Neural cell (in vitro differentiated cells): ENCODE results near the gene EXOC6B. TPM values are rescaled to one million over a fixed set of nuclear protein-coding genes. Genes with fewer than 3 reads are reported as not detected.
A peak's percentile ranks its signal among the peaks of the same experiment; 100 is the strongest.

ENCODE experiments used
- H2AFZ ChIP-seq: fragments of 200-600, 300-800 bp; sonication (generic), shearing (Covaris generic); 2 replicates; pipeline ENCODE4 v1.6.0; 2014; ENCODE audit warnings: low read depth, mild to moderate bottlenecking, antibody characterized with exemption, low read length, moderate library complexity
- H3F3A ChIP-seq: fragments of 200-600 bp; shearing (Covaris generic); 2 replicates; pipeline ENCODE4 v1.6.1; 2016; ENCODE audit warnings: mild to moderate bottlenecking, moderate library complexity, mixed read lengths, antibody characterized with exemption, low read length; ENCODE audit not compliant: insufficient read depth, poor library complexity, severe bottlenecking
- H3K27ac ChIP-seq: fragments of 200-600, 300-800 bp; sonication (generic), shearing (Covaris generic); 2 replicates; pipeline ENCODE4 v1.5.1; 2014; ENCODE audit warnings: mild to moderate bottlenecking, low read length, moderate library complexity
- H3K27me3 ChIP-seq: fragments of 300-800, 200-600 bp; sonication (generic), shearing (Covaris generic); 2 replicates; pipeline ENCODE4 v1.6.0; 2014; ENCODE audit warnings: mild to moderate bottlenecking, low read depth, low read length, moderate library complexity; ENCODE audit not compliant: insufficient read depth
- H3K36me3 ChIP-seq: fragments of 300-800, 200-600 bp; sonication (generic), shearing (Covaris generic); 2 replicates; pipeline ENCODE4 v1.5.1; 2014; ENCODE audit warnings: mild to moderate bottlenecking, antibody characterized with exemption, low read length, moderate library complexity; ENCODE audit not compliant: insufficient read depth
- H3K4me2 ChIP-seq: fragments of 300-800, 200-600 bp; sonication (generic), shearing (Covaris generic); 2 replicates; pipeline ENCODE4 v1.6.0; 2014; ENCODE audit warnings: mild to moderate bottlenecking, low read length
- H3K4me3 ChIP-seq: fragments of 300-800, 200-600 bp; sonication (generic), shearing (Covaris generic); 2 replicates; pipeline ENCODE4 v1.5.1; 2014; ENCODE audit warnings: mild to moderate bottlenecking, low read length, moderate library complexity
- H3K79me2 ChIP-seq: fragments of 200-600 bp; shearing (Covaris generic); replicated peaks from 2 replicates; pipeline ENCODE4 v1.6.0; 2014; ENCODE audit warnings: mild to moderate bottlenecking, low read length, moderate library complexity; ENCODE audit not compliant: insufficient read depth
- H3K9ac ChIP-seq: fragments of 300-800, 200-600 bp; sonication (generic), shearing (Covaris generic); 2 replicates; pipeline ENCODE4 v1.6.1; 2016; ENCODE audit warnings: mild to moderate bottlenecking, low read length, mixed read lengths
- H3K9me2 ChIP-seq: fragments of 200-600 bp; shearing (Covaris generic); 2 replicates; pipeline ENCODE4 v1.6.1; 2016; ENCODE audit warnings: mild to moderate bottlenecking, low read length, mixed read lengths; ENCODE audit not compliant: insufficient read depth
- H3K9me3 ChIP-seq: fragments of 200-600, 300-800 bp; sonication (generic), shearing (Covaris generic); 2 replicates; pipeline ENCODE4 v1.6.1; 2016; ENCODE audit warnings: mild to moderate bottlenecking, mixed run types, low read length, moderate library complexity, mixed read lengths
- H4K20me1 ChIP-seq: fragments of 200-600 bp; shearing (Covaris generic); 2 replicates; pipeline ENCODE4 v1.6.1; 2016; ENCODE audit warnings: mild to moderate bottlenecking, mixed run types; ENCODE audit not compliant: insufficient read depth
- EP300 ChIP-seq: fragments of 450-650 bp; conservative IDR thresholded peaks from 2 replicates; pipeline ENCODE4 v1.6.1; 2014; ENCODE audit warnings: antibody characterized with exemption, mild to moderate bottlenecking, moderate library complexity; ENCODE audit not compliant: poor library complexity, severe bottlenecking
- EZH2 ChIP-seq: fragments of 200-600, 300-800 bp; shearing (Covaris generic), sonication (generic); IDR thresholded peaks from 2 replicates; pipeline ENCODE4 v1.6.1; 2014; ENCODE audit warnings: antibody characterized with exemption, low read length, borderline replicate concordance, mild to moderate bottlenecking; ENCODE audit not compliant: insufficient read depth, poor library complexity, severe bottlenecking
- MXI1 ChIP-seq: fragments of 450-650 bp; conservative IDR thresholded peaks from 2 replicates; pipeline ENCODE4 v1.6.1; 2014; ENCODE audit warnings: antibody characterized with exemption, mild to moderate bottlenecking; ENCODE audit not compliant: poor library complexity, severe bottlenecking
- POLR2AphosphoS5 ChIP-seq: IDR thresholded peaks from 2 replicates; pipeline ENCODE4 v1.6.1; 2012
- RAD21 ChIP-seq: fragments of 450-650 bp; conservative IDR thresholded peaks from 2 replicates; pipeline ENCODE4 v1.6.1; 2014; ENCODE audit warnings: antibody characterized with exemption, mild to moderate bottlenecking, moderate library complexity
- SMC3 ChIP-seq: fragments of 450-650 bp; conservative IDR thresholded peaks from 2 replicates; pipeline ENCODE4 v1.6.1; 2014; ENCODE audit warnings: antibody characterized with exemption, mild to moderate bottlenecking, moderate library complexity; ENCODE audit not compliant: poor library complexity
- TAF1 ChIP-seq: IDR thresholded peaks from 2 replicates; pipeline ENCODE4 v1.6.1; 2012; ENCODE audit warnings: low read depth
- polyA plus RNA-seq: library from polyadenylated mRNA; depleted of rRNA; stranded (reverse); fragments of >200 nt; gene quantifications from 2 replicates; pipeline ENCODE4 v1.2.3, GENCODE V29; 2014
- TF ChIP-seq, protein P1 (sequence below): fragments of 450-650 bp; IDR thresholded peaks from 2 replicates; pipeline ENCODE4 v1.5.1; 2014; ENCODE audit warnings: antibody characterized with exemption, mild to moderate bottlenecking, moderate library complexity; ENCODE audit not compliant: poor library complexity, severe bottlenecking
- TF ChIP-seq, protein P2 (sequence below): IDR thresholded peaks from 2 replicates; pipeline ENCODE4 v1.6.1; 2012; ENCODE audit warnings: borderline replicate concordance

The EXOC6B gene
- polyA plus RNA-seq, 1 donor from 2014 or later = 23.4 TPM

DNA sequence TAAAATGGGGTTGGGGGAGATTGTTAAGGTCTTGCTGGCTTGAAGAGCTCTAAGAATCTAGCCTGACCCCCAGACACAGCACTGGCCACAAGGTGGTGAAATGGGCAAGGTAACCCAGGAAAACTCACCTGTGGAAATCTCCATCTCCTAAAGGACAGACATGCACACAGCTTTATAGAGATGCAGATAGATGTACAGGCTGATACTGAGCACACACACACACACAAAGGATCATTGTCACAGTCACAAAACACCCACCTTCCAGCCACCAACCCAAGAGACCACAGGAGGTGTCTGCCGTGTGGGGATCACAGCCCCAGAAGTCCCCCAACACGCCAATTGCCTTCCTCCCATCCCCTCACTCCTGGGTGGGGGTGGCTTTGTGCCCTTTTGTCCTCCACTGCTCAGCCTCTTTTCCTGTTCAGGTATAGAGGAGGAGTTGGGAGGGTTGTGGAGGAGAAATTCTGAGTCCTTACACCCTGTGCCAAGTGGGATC lies 674.9 kb downstream of the EXOC6B start:
- TF ChIP-seq TAF1 (no peak), RAD21 (no peak), POLR2AphosphoS5 (no peak), SMC3 (no peak), EZH2 (no peak), EP300 (no peak), MXI1 (no peak)
- TF ChIP-seq, protein P1, sequence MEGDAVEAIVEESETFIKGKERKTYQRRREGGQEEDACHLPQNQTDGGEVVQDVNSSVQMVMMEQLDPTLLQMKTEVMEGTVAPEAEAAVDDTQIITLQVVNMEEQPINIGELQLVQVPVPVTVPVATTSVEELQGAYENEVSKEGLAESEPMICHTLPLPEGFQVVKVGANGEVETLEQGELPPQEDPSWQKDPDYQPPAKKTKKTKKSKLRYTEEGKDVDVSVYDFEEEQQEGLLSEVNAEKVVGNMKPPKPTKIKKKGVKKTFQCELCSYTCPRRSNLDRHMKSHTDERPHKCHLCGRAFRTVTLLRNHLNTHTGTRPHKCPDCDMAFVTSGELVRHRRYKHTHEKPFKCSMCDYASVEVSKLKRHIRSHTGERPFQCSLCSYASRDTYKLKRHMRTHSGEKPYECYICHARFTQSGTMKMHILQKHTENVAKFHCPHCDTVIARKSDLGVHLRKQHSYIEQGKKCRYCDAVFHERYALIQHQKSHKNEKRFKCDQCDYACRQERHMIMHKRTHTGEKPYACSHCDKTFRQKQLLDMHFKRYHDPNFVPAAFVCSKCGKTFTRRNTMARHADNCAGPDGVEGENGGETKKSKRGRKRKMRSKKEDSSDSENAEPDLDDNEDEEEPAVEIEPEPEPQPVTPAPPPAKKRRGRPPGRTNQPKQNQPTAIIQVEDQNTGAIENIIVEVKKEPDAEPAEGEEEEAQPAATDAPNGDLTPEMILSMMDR = no peak
- TF ChIP-seq, protein P2, sequence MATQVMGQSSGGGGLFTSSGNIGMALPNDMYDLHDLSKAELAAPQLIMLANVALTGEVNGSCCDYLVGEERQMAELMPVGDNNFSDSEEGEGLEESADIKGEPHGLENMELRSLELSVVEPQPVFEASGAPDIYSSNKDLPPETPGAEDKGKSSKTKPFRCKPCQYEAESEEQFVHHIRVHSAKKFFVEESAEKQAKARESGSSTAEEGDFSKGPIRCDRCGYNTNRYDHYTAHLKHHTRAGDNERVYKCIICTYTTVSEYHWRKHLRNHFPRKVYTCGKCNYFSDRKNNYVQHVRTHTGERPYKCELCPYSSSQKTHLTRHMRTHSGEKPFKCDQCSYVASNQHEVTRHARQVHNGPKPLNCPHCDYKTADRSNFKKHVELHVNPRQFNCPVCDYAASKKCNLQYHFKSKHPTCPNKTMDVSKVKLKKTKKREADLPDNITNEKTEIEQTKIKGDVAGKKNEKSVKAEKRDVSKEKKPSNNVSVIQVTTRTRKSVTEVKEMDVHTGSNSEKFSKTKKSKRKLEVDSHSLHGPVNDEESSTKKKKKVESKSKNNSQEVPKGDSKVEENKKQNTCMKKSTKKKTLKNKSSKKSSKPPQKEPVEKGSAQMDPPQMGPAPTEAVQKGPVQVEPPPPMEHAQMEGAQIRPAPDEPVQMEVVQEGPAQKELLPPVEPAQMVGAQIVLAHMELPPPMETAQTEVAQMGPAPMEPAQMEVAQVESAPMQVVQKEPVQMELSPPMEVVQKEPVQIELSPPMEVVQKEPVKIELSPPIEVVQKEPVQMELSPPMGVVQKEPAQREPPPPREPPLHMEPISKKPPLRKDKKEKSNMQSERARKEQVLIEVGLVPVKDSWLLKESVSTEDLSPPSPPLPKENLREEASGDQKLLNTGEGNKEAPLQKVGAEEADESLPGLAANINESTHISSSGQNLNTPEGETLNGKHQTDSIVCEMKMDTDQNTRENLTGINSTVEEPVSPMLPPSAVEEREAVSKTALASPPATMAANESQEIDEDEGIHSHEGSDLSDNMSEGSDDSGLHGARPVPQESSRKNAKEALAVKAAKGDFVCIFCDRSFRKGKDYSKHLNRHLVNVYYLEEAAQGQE = no peak
- H3K4me3 ChIP-seq = no peak overlapping the region
- no peak overlapping the region for H3K27ac ChIP-seq
- H3K4me2 ChIP-seq = no peak overlapping the region
- no peak overlapping the region for H2AFZ ChIP-seq
- peaks cover 51% of the 10 kb centered on the region for H3K27me3 ChIP-seq
- H3K9me2 ChIP-seq = no peaks in the 10 kb centered on the region
- H3K36me3 ChIP-seq = no peaks in the 10 kb centered on the region
- no peaks in the 10 kb centered on the region for H3F3A ChIP-seq
- H3K9ac ChIP-seq = no peak overlapping the region
- no peaks in the 10 kb centered on the region for H3K9me3 ChIP-seq
- no peaks in the 10 kb centered on the region for H3K79me2 ChIP-seq
- no peaks in the 10 kb centered on the region for H4K20me1 ChIP-seq

DNA sequence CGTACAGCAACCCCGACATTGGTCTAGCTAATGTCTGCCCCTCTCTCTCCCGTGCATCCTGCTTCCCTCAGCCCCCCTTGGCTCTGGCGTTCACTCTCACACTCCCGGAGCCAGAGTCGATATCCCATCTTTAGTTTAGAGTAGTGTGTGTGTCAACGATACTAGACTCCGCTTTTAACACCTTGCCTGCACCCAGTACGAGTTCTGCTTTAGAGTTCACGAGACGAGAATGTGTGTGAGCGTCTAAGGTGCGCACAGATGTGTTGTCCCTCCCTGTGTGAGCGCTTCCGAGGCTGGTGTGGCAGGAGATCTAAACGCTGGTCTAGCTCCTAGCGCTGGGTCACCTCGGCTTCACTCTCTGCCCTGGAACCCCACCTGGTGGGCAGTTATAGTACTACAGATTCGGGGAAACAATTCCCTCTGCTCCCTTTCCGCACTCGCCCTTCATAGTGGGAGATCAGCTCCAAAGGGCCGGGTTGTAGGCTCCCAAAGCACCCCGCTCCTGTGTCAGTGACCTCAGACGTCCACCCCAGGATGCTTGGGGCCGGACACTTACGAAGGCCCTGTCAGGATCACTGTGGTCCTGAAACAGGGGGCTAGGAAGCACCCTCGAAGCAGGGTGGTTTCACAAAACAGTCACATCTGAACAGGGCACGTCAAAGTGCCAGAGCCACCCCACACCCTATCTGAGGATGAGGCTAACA lies 675.5 kb downstream of the EXOC6B start:
- H3K4me2 ChIP-seq = peak overlapping the region; percentile 79
- no peaks in the 10 kb centered on the region for H3K36me3 ChIP-seq
- H3K9ac ChIP-seq = no peak overlapping the region
- H2AFZ ChIP-seq = no peak overlapping the region
- no peaks in the 10 kb centered on the region for H4K20me1 ChIP-seq
- H3K27ac ChIP-seq = no peak overlapping the region
- H3K27me3 ChIP-seq = peaks cover 57% of the 10 kb centered on the region
- H3F3A ChIP-seq = no peaks in the 10 kb centered on the region
- no peaks in the 10 kb centered on the region for H3K79me2 ChIP-seq
- no peaks in the 10 kb centered on the region for H3K9me3 ChIP-seq
- H3K4me3 ChIP-seq = peak overlapping the region; percentile 66
- TF ChIP-seq RAD21 (peak; percentile 92), SMC3 (peak; percentile 96), TAF1 (no peak), EP300 (no peak), MXI1 (no peak), EZH2 (peak; percentile 2)
- TF ChIP-seq, protein P2 = no peak
- TF ChIP-seq, protein P1 = peak; percentile 96
- H3K9me2 ChIP-seq = no peaks in the 10 kb centered on the region
